ENCODE results near the gene FOXP2. TPM values are rescaled to one million over a fixed set of nuclear protein-coding genes. Genes with fewer than 3 reads are reported as not detected.
"Not testable (repeated sequence)": the region's sequence is repeated elsewhere in the genome, so short reads cannot be mapped to it uniquely, and the experiment has no call there.

The FOXP2 gene
- total RNA-seq, 1 experiment from 2014 or later = 2.4 TPM

GRCh38 chr7:114478384-114478783 lies 63.8 kb downstream of the FOXP2 start:
- in situ Hi-C loops (cut with HindIII; ENCODE audit: low pct_unique_long_range_greater_than_20kb, low sequenced_read_pairs) = no loop called here

GRCh38 chr7:114481999-114482398 lies 67.4 kb downstream of the FOXP2 start:
- no peak for DNase-seq (ENCODE audit: low read depth)
- in situ Hi-C loops (cut with HindIII; ENCODE audit: low pct_unique_long_range_greater_than_20kb, low sequenced_read_pairs) = no loop called here

More at GRCh38 chr7:114478384-114478783, 63.8 kb downstream of the FOXP2 start:
- no peak for DNase-seq (ENCODE audit: low read depth)

DNA sequence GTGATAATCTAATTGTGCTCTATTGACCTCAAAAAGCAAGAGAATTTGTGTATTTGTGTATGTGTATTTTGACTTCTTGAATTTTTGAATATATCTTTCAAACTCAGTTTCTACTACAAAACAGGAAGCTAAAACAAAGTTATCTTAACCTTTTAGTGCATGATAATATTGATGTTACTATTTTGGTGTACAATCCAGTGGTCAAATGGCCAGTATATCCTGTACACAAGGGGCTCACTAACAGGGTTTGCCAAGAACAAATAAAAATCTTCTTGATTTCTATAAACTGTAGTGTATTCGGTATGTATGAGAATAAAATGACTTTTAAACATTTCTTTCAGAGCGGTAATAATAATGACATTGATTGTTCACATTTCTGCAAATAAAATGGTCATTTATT lies 69.6 kb downstream of the FOXP2 start:
- in situ Hi-C loops (cut with HindIII; ENCODE audit: low pct_unique_long_range_greater_than_20kb, low sequenced_read_pairs) = no loop called here
- DNase-seq (ENCODE audit: low read depth) = no peak

DNA sequence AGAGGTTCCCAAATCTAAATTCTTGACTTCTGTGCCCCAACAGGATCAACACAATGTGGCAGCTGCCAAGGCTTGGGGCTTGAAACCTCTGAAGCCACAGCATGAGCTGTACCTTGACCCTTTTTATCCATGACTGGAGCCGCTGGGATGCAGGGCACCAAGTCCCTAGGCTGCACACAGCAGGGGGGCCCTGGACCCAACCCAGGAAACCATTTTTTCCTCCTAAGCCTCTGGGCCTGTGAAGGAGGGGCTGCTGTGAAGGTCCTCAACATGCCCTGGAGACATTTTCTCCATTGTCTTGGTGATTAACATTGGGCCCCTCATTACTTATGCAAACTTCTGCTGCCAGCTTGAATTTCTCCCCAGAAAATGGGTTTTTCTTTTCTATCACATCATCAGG lies 72.6 kb downstream of the FOXP2 start:
- DNase-seq (ENCODE audit: low read depth) = no peak
- in situ Hi-C loops (cut with HindIII; ENCODE audit: low pct_unique_long_range_greater_than_20kb, low sequenced_read_pairs) = no loop called here

DNA sequence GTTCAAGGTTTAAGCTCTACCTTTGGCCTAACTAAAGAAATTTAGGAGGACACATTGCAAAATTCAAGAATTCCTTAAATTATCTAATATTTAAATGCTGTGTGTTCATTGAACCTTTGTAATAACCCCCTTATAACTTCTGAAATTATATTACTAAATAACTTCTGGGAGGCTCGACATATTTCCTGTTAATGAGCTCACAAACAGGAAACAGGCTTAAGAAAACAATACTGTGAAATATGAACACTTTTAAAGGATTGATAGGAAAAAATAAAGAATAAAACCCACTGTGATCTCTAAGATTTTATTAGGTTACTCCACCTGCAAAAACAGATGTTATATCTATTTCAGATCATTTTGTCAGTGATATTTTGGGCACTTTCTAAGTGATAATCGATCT lies 74.1 kb downstream of the FOXP2 start:
- in situ Hi-C loops (cut with HindIII; ENCODE audit: low pct_unique_long_range_greater_than_20kb, low sequenced_read_pairs) = no loop called here
- no peak for DNase-seq (ENCODE audit: low read depth)

- in situ Hi-C loops (cut with HindIII; ENCODE audit: low pct_unique_long_range_greater_than_20kb, low sequenced_read_pairs); DNase-seq (ENCODE audit: low read depth): not testable (repeated sequence)
Measured at GRCh38 chr7:114497491-114497890, 82.9 kb downstream of the FOXP2 start.

DNA sequence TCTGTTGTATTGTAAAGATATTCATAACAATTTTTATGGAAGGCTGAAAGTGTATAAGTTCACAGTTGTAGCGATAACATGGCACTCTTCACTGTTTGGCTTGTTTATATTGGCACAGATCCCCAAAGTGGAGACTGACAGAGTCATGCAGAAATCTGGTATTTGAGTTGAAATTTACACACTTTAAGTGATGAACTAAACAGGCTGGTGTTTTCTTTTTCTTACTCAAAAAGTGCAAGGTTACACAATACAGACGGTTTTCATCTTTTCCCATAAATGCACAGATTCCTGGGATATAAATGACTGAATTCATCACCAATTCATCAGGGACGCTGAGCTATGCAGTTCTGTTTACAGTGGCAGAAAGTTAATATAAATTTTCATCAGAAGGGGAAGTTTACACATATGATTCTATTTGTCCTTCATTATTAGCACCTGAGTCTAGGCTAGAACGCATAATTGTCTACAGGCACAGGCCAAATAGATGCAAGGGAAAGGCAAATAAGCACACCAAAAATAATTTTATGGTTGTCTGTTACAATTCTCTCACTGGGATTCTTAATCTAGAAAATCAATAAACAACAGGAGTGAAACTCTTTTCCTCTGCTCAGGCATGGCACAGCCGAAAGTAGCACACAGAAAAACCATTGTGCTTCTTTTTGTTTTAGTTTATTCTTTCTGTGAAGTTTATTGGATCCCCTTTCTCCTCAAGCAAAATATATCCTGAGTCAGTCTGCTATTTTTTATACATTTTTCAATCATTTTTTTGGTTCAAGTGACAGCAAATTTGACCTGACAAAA lies 88.0 kb downstream of the FOXP2 start:
- peak; percentile 10 for DNase-seq (ENCODE audit: low read depth)
- in situ Hi-C loops (cut with HindIII; ENCODE audit: low pct_unique_long_range_greater_than_20kb, low sequenced_read_pairs) = no loop called here

DNA sequence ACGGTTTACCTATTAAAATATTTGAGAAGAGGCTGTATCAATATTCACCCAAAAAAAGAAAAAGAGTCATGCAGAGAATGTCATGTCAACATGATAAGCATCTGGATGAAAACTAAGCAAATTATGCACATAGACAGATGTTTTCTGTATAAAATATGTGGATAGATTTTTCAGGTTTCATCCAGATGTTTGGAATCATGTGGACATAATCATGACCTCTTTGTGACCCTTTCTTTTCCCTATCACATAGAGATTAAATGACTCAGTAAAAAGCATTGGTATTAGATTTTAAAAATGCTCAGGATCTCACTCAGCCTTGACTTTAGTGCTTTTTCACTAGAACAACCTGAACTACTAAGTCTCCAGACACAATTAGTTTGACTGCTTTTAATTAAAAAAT lies 90.0 kb downstream of the FOXP2 start:
- in situ Hi-C loops (cut with HindIII; ENCODE audit: low pct_unique_long_range_greater_than_20kb, low sequenced_read_pairs) = no loop called here

DNA sequence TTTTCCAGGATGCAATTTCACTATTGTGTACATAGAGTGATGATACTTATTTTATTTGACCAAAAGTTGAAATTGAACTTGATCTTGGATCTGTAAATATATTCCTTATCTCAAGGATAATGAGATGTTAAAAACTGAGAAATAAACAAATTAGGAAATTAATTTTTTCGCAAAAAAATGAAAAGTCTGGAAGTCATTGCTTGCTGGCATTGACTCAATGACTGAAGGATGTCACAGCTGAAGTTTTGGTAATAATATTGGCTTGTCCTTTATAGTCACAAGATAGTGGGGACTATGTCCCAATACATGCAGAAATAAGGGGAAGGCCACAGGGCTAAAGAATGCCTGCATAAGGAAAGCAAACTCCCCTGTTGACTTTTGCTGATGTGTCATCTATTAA lies 92.8 kb downstream of the FOXP2 start:
- in situ Hi-C loops (cut with HindIII; ENCODE audit: low pct_unique_long_range_greater_than_20kb, low sequenced_read_pairs) = no loop called here
- no peak for DNase-seq (ENCODE audit: low read depth)

More for the DNA sequence above, 90.0 kb downstream of the FOXP2 start:
- DNase-seq (ENCODE audit: low read depth) = no peak

- in situ Hi-C loops (cut with HindIII; ENCODE audit: low pct_unique_long_range_greater_than_20kb, low sequenced_read_pairs) = no loop called here
- DNase-seq (ENCODE audit: low read depth) = no peak
Measured at GRCh38 chr7:114508086-114508485, 93.5 kb downstream of the FOXP2 start.

- in situ Hi-C loops (cut with HindIII; ENCODE audit: low pct_unique_long_range_greater_than_20kb, low sequenced_read_pairs); DNase-seq (ENCODE audit: low read depth): not testable (repeated sequence)
Measured at GRCh38 chr7:114510824-114511223, 96.2 kb downstream of the FOXP2 start.

DNA sequence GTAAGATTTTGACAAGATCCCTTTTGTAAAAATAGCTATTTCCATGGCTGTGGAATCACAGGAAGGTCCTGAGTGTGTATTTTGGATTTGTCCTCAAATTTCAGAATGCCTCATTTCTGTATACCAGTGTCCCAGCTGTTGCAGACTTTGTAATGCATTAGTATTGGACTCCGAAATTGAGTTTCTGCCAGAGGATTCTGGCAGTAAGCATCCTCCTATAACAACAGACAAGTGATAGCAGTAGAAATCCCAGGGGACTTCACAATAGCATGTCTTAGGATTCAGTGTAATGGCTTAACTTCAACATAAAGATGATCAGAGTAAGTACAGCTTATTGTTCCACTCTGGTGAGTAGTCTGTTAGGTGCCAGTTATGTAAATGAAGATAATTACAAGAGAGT lies 104.6 kb downstream of the FOXP2 start:
- no peak for DNase-seq (ENCODE audit: low read depth)
- in situ Hi-C loops (cut with HindIII; ENCODE audit: low pct_unique_long_range_greater_than_20kb, low sequenced_read_pairs) = no loop called here

GRCh38 chr7:114522081-114522480 lies 107.5 kb downstream of the FOXP2 start:
- DNase-seq (ENCODE audit: low read depth) = no peak
- in situ Hi-C loops (cut with HindIII; ENCODE audit: low pct_unique_long_range_greater_than_20kb, low sequenced_read_pairs) = no loop called here

DNA sequence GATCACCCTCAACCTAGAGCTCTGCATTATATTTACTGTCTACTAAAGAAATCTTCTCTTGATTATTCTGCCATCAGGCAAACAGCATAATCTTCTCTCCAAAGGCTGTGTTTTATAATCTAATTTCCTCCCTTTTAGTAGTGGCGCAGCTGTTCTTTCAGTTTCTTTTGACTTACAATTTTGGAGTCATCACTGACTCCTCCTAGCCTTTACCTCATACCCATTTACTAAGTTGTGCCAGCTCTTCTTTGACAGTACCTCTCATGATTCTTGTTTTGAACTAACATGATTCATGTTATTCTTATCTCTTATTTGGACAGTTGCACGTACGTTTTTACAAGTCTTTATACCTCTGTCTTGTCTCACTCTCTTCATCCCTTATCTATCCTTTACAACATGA lies 113.0 kb downstream of the FOXP2 start:
- DNase-seq (ENCODE audit: low read depth) = no peak
- in situ Hi-C loops (cut with HindIII; ENCODE audit: low pct_unique_long_range_greater_than_20kb, low sequenced_read_pairs) = no loop called here

- in situ Hi-C loops (cut with HindIII; ENCODE audit: low pct_unique_long_range_greater_than_20kb, low sequenced_read_pairs) = no loop called here
Measured at GRCh38 chr7:114530057-114530611, 115.5 kb downstream of the FOXP2 start.

GRCh38 chr7:114531326-114531725 lies 116.7 kb downstream of the FOXP2 start:
- DNase-seq (ENCODE audit: low read depth) = no peak
- in situ Hi-C loops (cut with HindIII; ENCODE audit: low pct_unique_long_range_greater_than_20kb, low sequenced_read_pairs) = no loop called here

More at GRCh38 chr7:114530057-114530611, 115.5 kb downstream of the FOXP2 start:
- DNase-seq (ENCODE audit: low read depth) = peak; percentile 8

DNA sequence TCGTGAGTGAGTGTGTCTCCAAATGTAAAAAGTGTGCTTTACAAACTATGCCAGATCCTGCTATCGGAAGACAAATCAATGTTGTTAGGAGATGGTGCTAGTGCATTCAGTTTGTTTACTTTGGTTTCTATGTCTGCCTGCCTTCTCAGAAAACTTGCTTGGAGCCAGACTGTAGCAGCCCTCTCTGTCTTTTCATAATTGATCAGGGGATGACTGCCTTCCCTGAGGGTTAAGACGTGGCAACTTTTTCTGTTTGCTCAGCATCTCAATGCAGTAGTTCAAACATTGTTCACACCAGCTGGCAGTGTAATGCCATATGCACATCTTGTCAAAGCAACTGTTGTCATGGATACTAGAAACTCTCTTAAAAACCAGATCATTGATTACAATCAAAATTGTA lies 118.5 kb downstream of the FOXP2 start:
- in situ Hi-C loops (cut with HindIII; ENCODE audit: low pct_unique_long_range_greater_than_20kb, low sequenced_read_pairs) = no loop called here

DNA sequence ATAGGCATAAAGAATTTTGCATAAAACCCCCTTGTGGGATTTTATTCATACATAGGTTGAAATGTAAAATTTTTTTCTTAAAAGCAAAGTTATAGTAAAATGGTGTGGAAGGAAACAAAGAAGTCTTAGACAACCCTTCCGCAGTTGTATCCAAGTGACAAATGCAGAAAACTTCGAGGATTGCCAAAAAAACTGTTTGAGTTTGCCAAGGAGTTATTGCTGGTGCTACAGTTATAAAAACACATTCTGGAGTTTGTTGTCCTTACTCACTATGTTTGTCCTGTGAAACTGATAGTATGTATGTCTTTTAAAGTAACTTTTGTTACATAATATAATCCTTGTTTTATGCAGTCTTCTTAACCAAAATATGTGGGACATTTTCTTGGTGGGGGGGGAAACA lies 120.3 kb downstream of the FOXP2 start:
- no peak for DNase-seq (ENCODE audit: low read depth)
- in situ Hi-C loops (cut with HindIII; ENCODE audit: low pct_unique_long_range_greater_than_20kb, low sequenced_read_pairs) = no loop called here

More for the DNA sequence above, 118.5 kb downstream of the FOXP2 start:
- no peak for DNase-seq (ENCODE audit: low read depth)

DNA sequence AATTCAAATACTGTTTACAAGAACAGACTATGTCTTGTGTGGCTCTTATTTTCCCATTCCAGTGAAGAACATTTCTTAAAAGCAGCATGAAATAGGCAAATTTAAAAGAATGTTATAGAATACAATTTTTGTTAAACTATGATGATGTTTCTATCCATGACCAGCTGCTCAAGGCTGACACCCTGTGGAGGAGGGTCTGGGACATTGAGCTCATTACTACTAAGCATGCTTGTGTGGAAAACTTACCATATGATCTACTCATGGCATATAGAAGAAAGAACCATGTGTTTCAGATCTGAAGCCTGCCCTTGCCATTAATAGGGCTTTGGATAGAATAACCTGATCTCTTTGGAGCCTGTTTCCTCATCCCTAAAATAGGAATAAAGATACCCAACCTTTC lies 125.0 kb downstream of the FOXP2 start:
- DNase-seq (ENCODE audit: low read depth) = peak; percentile 4
- in situ Hi-C loops (cut with HindIII; ENCODE audit: low pct_unique_long_range_greater_than_20kb, low sequenced_read_pairs) = no loop called here

GRCh38 chr7:114540291-114540690 lies 125.7 kb downstream of the FOXP2 start:
- no peak for DNase-seq (ENCODE audit: low read depth)
- in situ Hi-C loops (cut with HindIII; ENCODE audit: low pct_unique_long_range_greater_than_20kb, low sequenced_read_pairs) = no loop called here
